HG02588 (cell line): ENCODE measurements around the gene EPN3.

Experiments used
- ATAC-seq: cut with Tn5 transposase; IDR thresholded peaks from one replicate; pipeline ENCODE4 v1.9.1; 2021; ENCODE audit warnings: mild to moderate bottlenecking, moderate library complexity; ENCODE audit not compliant: unreplicated experiment

Gene EPN3

GRCh38 chr17:50532452-50533024 is at the start of gene EPN3:
Gene EPN3, plus strand, starts transcription at chr17:50532735. Its CDS starts 3,822 bp downstream, at chr17:50536557.
- no peak for ATAC-seq

- ATAC-seq = no peak
Measured at GRCh38 chr17:50483266-50483665, 49.3 kb upstream of the EPN3 start.

GRCh38 chr17:50484386-50485155 is 48.0 kb upstream of the EPN3 start:
- no peak for ATAC-seq

GRCh38 chr17:50487213-50488096 is 45.1 kb upstream of the EPN3 start:
- ATAC-seq = no peak

- ATAC-seq = no peak
Measured at GRCh38 chr17:50488880-50489279, 43.7 kb upstream of the EPN3 start.

- no peak for ATAC-seq
Measured at GRCh38 chr17:50491505-50491904, 41.0 kb upstream of the EPN3 start.

GRCh38 chr17:50492214-50492613 is 40.3 kb upstream of the EPN3 start:
- no peak for ATAC-seq

- ATAC-seq = no peak
Measured at GRCh38 chr17:50493744-50494143, 38.8 kb upstream of the EPN3 start.

- no peak for ATAC-seq
Measured at GRCh38 chr17:50495217-50495823, 37.2 kb upstream of the EPN3 start.

- ATAC-seq = no peak
Measured at GRCh38 chr17:50495918-50496317, 36.6 kb upstream of the EPN3 start.

- ATAC-seq = no peak
Measured at GRCh38 chr17:50498021-50498874, 34.3 kb upstream of the EPN3 start.

GRCh38 chr17:50499270-50499669 is 33.3 kb upstream of the EPN3 start:
- no peak for ATAC-seq

- ATAC-seq = no peak
Measured at GRCh38 chr17:50499721-50500120, 32.8 kb upstream of the EPN3 start.

GRCh38 chr17:50501054-50501453 is 31.5 kb upstream of the EPN3 start:
- no peak for ATAC-seq

- no peak for ATAC-seq
Measured at GRCh38 chr17:50502301-50502990, 30.1 kb upstream of the EPN3 start.

- no peak for ATAC-seq
Measured at GRCh38 chr17:50505591-50506130, 26.9 kb upstream of the EPN3 start.

GRCh38 chr17:50506298-50506697 is 26.2 kb upstream of the EPN3 start:
- ATAC-seq = no peak

GRCh38 chr17:50507871-50508572 is 24.5 kb upstream of the EPN3 start, which contains the start of gene MYCBPAP:
Gene MYCBPAP, plus strand, starts transcription at chr17:50508439. Its CDS starts 236 bp downstream, at chr17:50508675.
- ATAC-seq = no peak
